A673 (cell line): ENCODE measurements around the gene CACNA2D3. TPM values are rescaled to one million over a fixed set of nuclear protein-coding genes. Genes with fewer than 3 reads are reported as not detected.

Experiments used
- BruUV-seq: library from RNA; stranded (reverse); fragments of 400-500 nt; replicated peaks from 2 replicates; lab custom pipeline; 2021; lab: Mats Ljungman, UMichigan
- CTCF ChIA-PET: fragments of 300-600 bp; sonication (Branson Sonifier 250); formaldehyde crosslinking; loops from one replicate; lab custom pipeline; 2022; ENCODE audit warnings: antibody characterized with exemption; lab: Charles Lee
- POLR2A ChIA-PET: fragments of 300-600 bp; sonication (Branson Sonifier 250); formaldehyde crosslinking; loops from one replicate; lab custom pipeline; 2022; ENCODE audit warnings: antibody characterized with exemption; ENCODE audit not compliant: low non-redundant PET; lab: Charles Lee
- DNase-seq: peaks from one replicate; pipeline ENCODE4 v3.0.0-alpha.2; 2015; ENCODE audit warnings: low spot score
- H3K27ac ChIP-seq: fragments of 200-600 bp; sonication (generic); 2 replicates; pipeline ENCODE4 v1.5.1; 2016; ENCODE audit warnings: mixed run types, low read depth, mild to moderate bottlenecking, mixed read lengths, antibody characterized with exemption, low read length; ENCODE audit not compliant: poor library complexity, severe bottlenecking
- H3K27me3 ChIP-seq: fragments of 200-600 bp; sonication (generic); replicated peaks from 2 replicates; pipeline ENCODE4 v1.6.1; 2017; ENCODE audit warnings: mixed run types, low read depth, mild to moderate bottlenecking, mixed read lengths, antibody characterized with exemption, low read length; ENCODE audit not compliant: insufficient read depth, poor library complexity
- H3K36me3 ChIP-seq: fragments of 200-600 bp; sonication (generic); 2 replicates; pipeline ENCODE4 v1.6.1; 2016; ENCODE audit warnings: mixed run types, mild to moderate bottlenecking, mixed read lengths, antibody characterized with exemption, low read length; ENCODE audit not compliant: insufficient read depth, poor library complexity, severe bottlenecking
- H3K4me1 ChIP-seq: fragments of 200-600 bp; sonication (generic); 2 replicates; pipeline ENCODE4 v1.6.1; 2017; ENCODE audit warnings: mixed run types, mild to moderate bottlenecking, mixed read lengths, antibody characterized with exemption, low read length; ENCODE audit not compliant: insufficient read depth, poor library complexity, severe bottlenecking
- H3K4me3 ChIP-seq: fragments of 200-600 bp; sonication (generic); 2 replicates; pipeline ENCODE4 v1.5.1; 2016; ENCODE audit warnings: low read depth, mixed run types, mild to moderate bottlenecking, mixed read lengths, low read length; ENCODE audit not compliant: poor library complexity, severe bottlenecking
- H3K9me3 ChIP-seq: fragments of 200-600 bp; sonication (generic); 2 replicates; pipeline ENCODE4 v1.6.1; 2016; ENCODE audit warnings: mixed run types, low read depth, mild to moderate bottlenecking, mixed read lengths, antibody characterized with exemption, low read length; ENCODE audit not compliant: poor library complexity, severe bottlenecking
- EZH2 ChIP-seq: fragments of 200-600 bp; sonication (generic); IDR thresholded peaks from 2 replicates; pipeline ENCODE4 v1.6.1; 2017; ENCODE audit warnings: borderline replicate concordance, low read depth, mild to moderate bottlenecking, mixed read lengths, antibody characterized with exemption, low read length; ENCODE audit not compliant: poor library complexity, severe bottlenecking
- intact Hi-C: fragments of 100-400 bp; cut with micrococcal nuclease; formaldehyde crosslinking; loops from one replicate; pipeline ENCODE4 v1.10.0; 2022; ENCODE audit not compliant: unreplicated experiment
- total RNA-seq: library from RNA; stranded (reverse); gene quantifications from 2 replicates; pipeline ENCODE4 v1.2.3, GENCODE V29; 2021
- TF ChIP-seq, protein P1 (sequence below): fragments of 300-800, 200-600 bp; sonication (generic); conservative IDR thresholded peaks from 2 replicates; pipeline ENCODE4 v1.5.1; 2017; ENCODE audit warnings: low read depth, mild to moderate bottlenecking, antibody characterized with exemption, low read length, moderate library complexity, mixed read lengths

The CACNA2D3 gene
- total RNA-seq, 1 experiment from 2014 or later: not detected

DNA sequence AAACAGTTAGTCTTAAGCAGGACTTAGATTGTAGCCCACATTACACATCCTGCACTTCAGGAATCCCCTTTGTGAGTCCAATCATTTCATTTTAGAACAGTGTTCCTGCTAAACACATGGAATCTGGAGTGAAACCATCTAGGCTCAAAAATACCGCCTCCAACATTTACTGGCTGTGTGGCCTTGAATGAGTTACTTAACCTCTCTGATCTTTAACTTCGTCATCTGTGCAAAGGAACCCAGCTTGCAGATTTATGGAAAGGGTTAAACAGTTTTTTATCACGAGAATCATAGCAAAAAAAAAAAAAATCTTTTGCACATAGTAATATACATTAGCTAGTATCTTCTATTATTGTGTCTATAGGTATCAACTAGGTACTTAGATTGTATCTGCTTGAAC lies 813.5 kb downstream of the CACNA2D3 start:
- no peak for TF ChIP-seq EZH2
- TF ChIP-seq, protein P1, sequence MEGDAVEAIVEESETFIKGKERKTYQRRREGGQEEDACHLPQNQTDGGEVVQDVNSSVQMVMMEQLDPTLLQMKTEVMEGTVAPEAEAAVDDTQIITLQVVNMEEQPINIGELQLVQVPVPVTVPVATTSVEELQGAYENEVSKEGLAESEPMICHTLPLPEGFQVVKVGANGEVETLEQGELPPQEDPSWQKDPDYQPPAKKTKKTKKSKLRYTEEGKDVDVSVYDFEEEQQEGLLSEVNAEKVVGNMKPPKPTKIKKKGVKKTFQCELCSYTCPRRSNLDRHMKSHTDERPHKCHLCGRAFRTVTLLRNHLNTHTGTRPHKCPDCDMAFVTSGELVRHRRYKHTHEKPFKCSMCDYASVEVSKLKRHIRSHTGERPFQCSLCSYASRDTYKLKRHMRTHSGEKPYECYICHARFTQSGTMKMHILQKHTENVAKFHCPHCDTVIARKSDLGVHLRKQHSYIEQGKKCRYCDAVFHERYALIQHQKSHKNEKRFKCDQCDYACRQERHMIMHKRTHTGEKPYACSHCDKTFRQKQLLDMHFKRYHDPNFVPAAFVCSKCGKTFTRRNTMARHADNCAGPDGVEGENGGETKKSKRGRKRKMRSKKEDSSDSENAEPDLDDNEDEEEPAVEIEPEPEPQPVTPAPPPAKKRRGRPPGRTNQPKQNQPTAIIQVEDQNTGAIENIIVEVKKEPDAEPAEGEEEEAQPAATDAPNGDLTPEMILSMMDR: no peak
- POLR2A ChIA-PET: no interaction called here
- H3K36me3 ChIP-seq: no peaks in the 10 kb centered on the region
- H3K27ac ChIP-seq: no peak overlapping the region
- CTCF ChIA-PET: no interaction called here
- H3K4me3 ChIP-seq: no peak overlapping the region
- H3K4me1 ChIP-seq: no peaks in the 10 kb centered on the region
- H3K27me3 ChIP-seq: no peaks in the 10 kb centered on the region
- intact Hi-C loops: no loop called here
- no TSS peak for BruUV-seq
- DNase-seq: no peak
- no peaks in the 10 kb centered on the region for H3K9me3 ChIP-seq

DNA sequence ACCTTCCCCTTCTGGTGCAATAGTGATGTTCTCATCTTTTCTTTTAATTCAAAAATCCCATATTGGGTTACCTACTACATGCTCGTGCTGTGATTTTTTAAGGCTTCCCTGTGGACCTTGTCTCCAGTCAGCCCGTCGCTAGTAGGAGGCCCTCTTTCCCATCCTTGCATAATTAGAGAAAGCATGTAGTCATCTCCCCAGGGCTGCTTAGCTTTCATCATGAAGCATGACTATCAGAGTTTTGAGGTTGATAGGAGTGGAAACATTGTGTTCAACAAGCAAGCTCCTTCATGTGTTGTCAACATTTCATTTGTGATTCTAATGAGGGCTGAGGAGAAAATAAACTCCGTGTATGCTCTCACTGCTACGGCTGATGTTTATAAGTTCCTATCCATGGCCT lies 814.2 kb downstream of the CACNA2D3 start:
- no peak overlapping the region for H3K4me3 ChIP-seq
- POLR2A ChIA-PET: no interaction called here
- intact Hi-C loops: no loop called here

GRCh38 chr3:54939557-54940300 lies 817.4 kb downstream of the CACNA2D3 start:
- Histone ChIP-seq H3K27ac (no peak overlapping the region), H3K36me3 (no peaks in the 10 kb centered on the region), H3K4me1 (no peaks in the 10 kb centered on the region), H3K4me3 (no peak overlapping the region), H3K9me3 (no peaks in the 10 kb centered on the region), H3K27me3 (no peaks in the 10 kb centered on the region)
- intact Hi-C loops: no loop called here
- TF ChIP-seq EZH2: no peak
- TF ChIP-seq, protein P1: no peak
- CTCF ChIA-PET: no interaction called here
- no peak for DNase-seq
- no TSS peak for BruUV-seq
- POLR2A ChIA-PET: no interaction called here

More for the DNA sequence above, 814.2 kb downstream of the CACNA2D3 start:
- TF ChIP-seq EZH2: no peak
- no peaks in the 10 kb centered on the region for H3K9me3 ChIP-seq
- no peaks in the 10 kb centered on the region for H3K27me3 ChIP-seq
- DNase-seq: no peak
- no peaks in the 10 kb centered on the region for H3K36me3 ChIP-seq
- BruUV-seq: no TSS peak
- CTCF ChIA-PET: no interaction called here
- no peak overlapping the region for H3K27ac ChIP-seq
- H3K4me1 ChIP-seq: no peaks in the 10 kb centered on the region
